Body of pancreas (tissue), 4 donors: ENCODE data around the gene TDRD9. TPM values are rescaled to one million over a fixed set of nuclear protein-coding genes. Genes with fewer than 3 reads are reported as not detected.

ENCODE experiments used
- ATAC-seq: fragments of 150-250 bp; one replicate; pipeline ENCODE4 v1.9.1; 2016
- DNase-seq, 4 donors: peaks; one replicate each; pipeline ENCODE4 v3.0.0-alpha.2; 2019
- H3K27ac ChIP-seq, 4 donors: fragments of 200-600 bp; sonication (generic); 1 replicate in 3 of 4; 2 replicates in 1 of 4; pipeline versions ENCODE4 v1.5.1 to v1.6.1; 2016 to 2019; ENCODE audit warnings: mild to moderate bottlenecking in 1 of 4, mixed read lengths in 1 of 4, moderate library complexity in 1 of 4
- H3K27me3 ChIP-seq, 2 donors: fragments of 200-600 bp; sonication (generic); one replicate each; pipeline ENCODE4 v1.6.0; 2016; ENCODE audit warnings: mild to moderate bottlenecking in 1 of 2
- H3K36me3 ChIP-seq, 2 donors: fragments of 200-600 bp; sonication (generic); replicated peaks in 1 of 2; 2 replicates each; pipeline ENCODE4 v1.5.1; 2016; ENCODE audit warnings: low read depth in 2 of 2; ENCODE audit not compliant: insufficient read depth in 1 of 2
- H3K4me1 ChIP-seq: fragments of 200-600 bp; sonication (generic); one replicate; pipeline ENCODE4 v1.6.0; 2016
- H3K4me3 ChIP-seq, 2 donors: fragments of 200-600 bp; sonication (generic); 1 replicate in 1 of 2; 2 replicates in 1 of 2; pipeline ENCODE4 v1.5.1; 2016 to 2019
- H3K9me3 ChIP-seq, 3 donors: fragments of 200-600 bp; sonication (generic); 1 replicate in 2 of 3; 2 replicates in 1 of 3; pipeline ENCODE4 v1.5.1; 2016
- CTCF ChIP-seq, 7 experiments: fragments of 450-650 bp in 4 of 7; fragments of 200-600 bp in 3 of 7; sonication (generic) in 3 of 7; IDR thresholded peaks; one replicate each; pipeline ENCODE4 v1.5.1; 2016 to 2019; ENCODE audit warnings: antibody characterized with exemption in 7 of 7
- POLR2A ChIP-seq, 3 donors: fragments of 450-650 bp; IDR thresholded peaks; one replicate each; pipeline ENCODE4 v1.6.1; 2016; ENCODE audit warnings: antibody characterized with exemption in 3 of 3, mild to moderate bottlenecking in 2 of 3
- WGBS, 2 donors: methylation state at CpG; one replicate each; pipeline ENCODE4 v1.1.5; 2017; 5-methylcytosine and 5-hydroxymethylcytosine counted together
- intact Hi-C: fragments of 100-400 bp; cut with DNase I; formaldehyde crosslinking; loops from one replicate; pipeline ENCODE4 v1.15.1; 2023
- total RNA-seq, 2 donors: library from RNA; depleted of rRNA; stranded (reverse); fragments of >200 nt; gene quantifications; one replicate each; pipeline ENCODE4 v1.1.0, GENCODE V29; 2016

Gene TDRD9
- total RNA-seq, 2 donors from 2014 or later: 2.0 to 4.7 TPM

GRCh38 chr14:103889313-103890051 lies 38.8 kb upstream of the TDRD9 start:
- DNase-seq (peak; percentile 45 to 62 (median 49)), ATAC-seq (no peak)
- peak overlapping the region; percentile 86 to 92 (median 90) for H3K27ac ChIP-seq
- TF ChIP-seq CTCF (IDR thresholded peaks at IDR 0.05) (no peak), POLR2A (IDR thresholded peaks at IDR 0.05) (no peak)
- H3K36me3 ChIP-seq: no peaks in the 10 kb centered on the region
- no peak overlapping the region for H3K4me3 ChIP-seq
- H3K9me3 ChIP-seq: no peaks in the 10 kb centered on the region
- 70 to 73% methylated on average over 15 to 19 of the region's 31 CpGs for WGBS, 2 donors
- H3K27me3 ChIP-seq: no peaks in the 10 kb centered on the region
- intact Hi-C loops: no loop called here
- peaks cover 80% of the 10 kb centered on the region for H3K4me1 ChIP-seq

GRCh38 chr14:103890052-103890371 lies 38.2 kb upstream of the TDRD9 start:
- TF ChIP-seq CTCF (IDR thresholded peaks at IDR 0.05): no peak
- TF ChIP-seq POLR2A (IDR thresholded peaks at IDR 0.05): no peak
- H3K9me3 ChIP-seq: no peaks in the 10 kb centered on the region
- H3K27me3 ChIP-seq: no peaks in the 10 kb centered on the region
- DNase-seq (no peak), ATAC-seq (no peak)
- H3K4me1 ChIP-seq: peaks cover 85% of the 10 kb centered on the region
- no peaks in the 10 kb centered on the region for H3K36me3 ChIP-seq
- intact Hi-C loops: no loop called here
- WGBS, 2 donors: 77 to 92% methylated on average over 6 to 10 of the region's 10 CpGs
- H3K27ac ChIP-seq: peak overlapping the region; percentile 86 to 92 (median 90)
- no peak overlapping the region for H3K4me3 ChIP-seq

GRCh38 chr14:103890821-103891666 lies 37.2 kb upstream of the TDRD9 start:
- 9% methylated on average over 6 to 18 of the region's 18 CpGs for WGBS, 2 donors
- Histone ChIP-seq H3K9me3 (no peaks in the 10 kb centered on the region), H3K4me1 (peaks cover 89% of the 10 kb centered on the region), H3K36me3 (no peaks in the 10 kb centered on the region), H3K27me3 (no peaks in the 10 kb centered on the region), H3K4me3 (no peak overlapping the region), H3K27ac (peak overlapping the region; percentile 86 to 92 (median 90))
- intact Hi-C loops: no loop called here
- peak; percentile 86 to 93 (median 93) for DNase-seq
- peak; percentile 72 for ATAC-seq
- no peak for TF ChIP-seq CTCF (IDR thresholded peaks at IDR 0.05)
- peak in 2 of 3 donors; percentile 31 to 49 for TF ChIP-seq POLR2A (IDR thresholded peaks at IDR 0.05)

- Histone ChIP-seq H3K27ac (peak overlapping the region; percentile 86 to 92 (median 90)), H3K27me3 (no peaks in the 10 kb centered on the region), H3K4me3 (no peak overlapping the region), H3K9me3 (no peaks in the 10 kb centered on the region), H3K36me3 (no peaks in the 10 kb centered on the region), H3K4me1 (peaks cover 89% of the 10 kb centered on the region)
- peak in 1 of 3 donors; percentile 40 for TF ChIP-seq POLR2A (IDR thresholded peaks at IDR 0.05)
- TF ChIP-seq CTCF (IDR thresholded peaks at IDR 0.05): no peak
- ATAC-seq: peak; percentile 70
- intact Hi-C loops: no loop called here
- 57 to 78% methylated on average over 14 to 15 of the region's 15 CpGs for WGBS, 2 donors
- peak in 3 of 4 donors; percentile 60 to 79 (median 75) for DNase-seq
Observed at GRCh38 chr14:103891667-103892215, 36.5 kb upstream of the TDRD9 start.
